NK-92 (cell line): ENCODE results near the gene TINCR.

Experiments used
- DNase-seq: peaks from one replicate; lab custom pipeline; 2025; ENCODE audit not compliant: unreplicated experiment; lab: John Stamatoyannopoulos, UW

TINCR gene

DNA sequence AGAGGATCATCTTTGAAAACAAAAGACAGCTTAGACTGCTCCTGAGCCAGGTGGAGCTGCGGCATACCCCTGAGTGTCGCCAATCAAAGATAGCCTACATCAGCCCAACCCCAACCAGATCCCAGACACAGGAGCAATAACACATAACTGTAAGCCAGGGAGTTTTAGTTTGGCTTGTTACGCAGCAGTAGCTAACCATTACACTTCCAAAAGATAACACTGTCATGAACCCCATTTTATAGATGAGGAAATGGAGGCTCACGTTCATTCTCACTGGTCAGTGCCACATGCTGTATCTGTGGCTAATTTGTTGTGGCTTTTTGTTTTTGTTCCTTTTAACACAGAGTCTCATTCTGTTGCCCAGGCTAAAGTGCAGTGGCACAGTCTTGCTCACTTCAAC, 47.3 kb downstream of the TINCR start:
- no peak for DNase-seq

DNA sequence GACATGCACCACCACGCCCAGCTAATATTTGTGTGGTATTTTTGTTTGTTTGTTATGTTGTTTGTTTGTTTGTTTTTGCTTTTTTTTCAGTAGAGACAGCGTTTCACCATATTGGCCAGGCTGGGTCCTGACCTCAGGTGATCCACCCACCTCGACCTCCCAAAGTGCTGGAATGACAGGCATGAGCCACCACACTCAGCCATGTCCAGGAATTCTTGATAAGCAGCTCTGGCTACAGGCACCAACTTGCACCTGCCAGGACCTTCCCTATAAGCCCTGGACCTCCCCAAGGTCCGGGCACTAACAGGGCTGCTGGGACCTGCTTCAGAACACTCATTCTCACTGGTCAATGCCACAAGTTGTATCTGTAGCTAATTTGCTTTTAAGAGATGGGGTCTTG, 48.7 kb downstream of the TINCR start:
- no peak for DNase-seq

GRCh38 chr19:5515737-5516136, 52.0 kb downstream of the TINCR start:
- no peak for DNase-seq

DNA sequence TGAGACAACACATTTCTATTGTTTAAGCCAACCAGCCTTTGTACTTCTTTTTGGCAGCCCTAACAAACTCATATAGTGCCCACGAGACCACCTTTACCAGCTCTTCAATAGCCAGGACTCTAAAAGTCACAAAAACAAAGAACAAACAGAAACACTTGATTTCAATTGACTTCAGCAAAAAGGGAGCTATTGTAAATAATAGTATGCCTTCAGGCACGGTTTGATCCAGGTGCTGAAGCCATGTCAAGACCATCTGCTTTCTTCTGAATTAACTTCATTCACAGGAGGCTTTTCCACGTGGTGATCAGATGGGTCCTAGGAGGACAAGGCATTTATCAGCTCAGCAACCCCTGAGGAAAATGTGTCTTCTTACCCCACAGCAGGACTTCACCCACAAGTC, 53.8 kb downstream of the TINCR start:
- DNase-seq, result no peak

GRCh38 chr19:5512715-5513114, 55.0 kb downstream of the TINCR start:
- no peak for DNase-seq
